Rectal smooth muscle tissue (tissue), 1 donor: Measurements from ENCODE around the gene CLPSL2.
"Not testable (repeated sequence)": the region's sequence is repeated elsewhere in the genome, so short reads cannot be mapped to it uniquely, and the experiment has no call there.

Source experiments
- H3K27ac ChIP-seq: one replicate; pipeline ENCODE4 v1.7.0; 2013; ENCODE audit warnings: low read depth, low read length, inconsistent platforms
- H3K27me3 ChIP-seq: one replicate; pipeline ENCODE4 v1.7.0; 2013; ENCODE audit warnings: low read length; ENCODE audit not compliant: control insufficient read depth, insufficient read depth
- H3K36me3 ChIP-seq: one replicate; pipeline ENCODE4 v1.7.0; 2013; ENCODE audit warnings: low read length; ENCODE audit not compliant: control insufficient read depth, insufficient read depth
- H3K4me1 ChIP-seq: one replicate; pipeline ENCODE4 v1.7.0; 2013; ENCODE audit warnings: low read length; ENCODE audit not compliant: control insufficient read depth, insufficient read depth
- H3K4me3 ChIP-seq: one replicate; pipeline ENCODE4 v1.7.0; 2013; ENCODE audit warnings: low read length
- H3K9ac ChIP-seq: one replicate; pipeline ENCODE4 v1.7.0; 2013; ENCODE audit warnings: low read length

The CLPSL2 gene

DNA sequence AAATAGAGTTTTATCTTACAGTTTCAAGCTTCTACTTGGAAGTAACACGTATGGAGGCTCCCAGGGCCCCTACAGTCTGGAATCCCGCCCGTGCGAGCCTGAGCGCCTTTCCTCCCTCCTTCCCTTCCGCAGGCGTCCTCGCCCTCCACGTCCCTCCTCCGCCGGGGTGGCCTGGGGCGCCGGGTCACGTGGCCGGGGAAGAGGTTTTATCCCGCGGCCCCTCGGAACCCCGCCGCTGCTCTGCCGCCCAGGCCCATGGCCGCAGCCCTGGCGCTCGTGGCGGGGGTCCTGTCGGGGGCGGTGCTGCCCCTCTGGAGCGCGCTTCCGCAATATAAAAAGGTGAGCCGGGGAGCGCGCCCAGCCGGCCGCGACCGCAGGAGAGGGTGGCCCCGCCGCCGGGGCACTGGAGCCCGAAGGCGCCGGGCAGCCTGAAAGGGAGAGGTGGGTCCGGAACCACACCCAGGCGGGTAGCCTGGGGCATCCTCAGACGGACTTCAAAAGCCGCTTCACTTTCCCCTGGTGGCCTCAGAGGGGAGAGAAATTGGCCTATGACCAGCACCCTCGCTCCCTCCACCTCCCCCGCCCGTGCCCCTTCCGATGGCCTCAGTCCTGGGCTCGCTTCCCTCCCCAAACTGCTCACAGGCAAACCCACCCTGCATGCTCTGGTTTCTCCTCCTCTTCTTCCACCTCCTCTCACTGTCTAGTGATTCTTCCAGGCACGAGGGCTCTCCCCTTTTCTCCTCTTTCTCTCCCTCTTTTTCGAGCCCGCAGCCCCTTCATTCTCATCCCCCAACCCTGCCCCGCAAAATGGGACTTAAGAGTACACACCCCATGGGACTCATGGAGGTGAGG, at the start of gene CLPSL2:
TSS of gene CLPSL2 (plus strand) at position 235 of the 852 bp plus-strand sequence. CDS start at position 256, 21 bp downstream.
- Histone ChIP-seq H3K27me3 (no peaks in the 10 kb centered on the region), H3K4me3 (peak within 1 kb of the TSS; percentile 46), H3K36me3 (no peaks in the 10 kb centered on the region), H3K27ac (no peak within 1 kb of the TSS), H3K4me1 (no peaks in the 10 kb centered on the region), H3K9ac (no peak within 1 kb of the TSS)

DNA sequence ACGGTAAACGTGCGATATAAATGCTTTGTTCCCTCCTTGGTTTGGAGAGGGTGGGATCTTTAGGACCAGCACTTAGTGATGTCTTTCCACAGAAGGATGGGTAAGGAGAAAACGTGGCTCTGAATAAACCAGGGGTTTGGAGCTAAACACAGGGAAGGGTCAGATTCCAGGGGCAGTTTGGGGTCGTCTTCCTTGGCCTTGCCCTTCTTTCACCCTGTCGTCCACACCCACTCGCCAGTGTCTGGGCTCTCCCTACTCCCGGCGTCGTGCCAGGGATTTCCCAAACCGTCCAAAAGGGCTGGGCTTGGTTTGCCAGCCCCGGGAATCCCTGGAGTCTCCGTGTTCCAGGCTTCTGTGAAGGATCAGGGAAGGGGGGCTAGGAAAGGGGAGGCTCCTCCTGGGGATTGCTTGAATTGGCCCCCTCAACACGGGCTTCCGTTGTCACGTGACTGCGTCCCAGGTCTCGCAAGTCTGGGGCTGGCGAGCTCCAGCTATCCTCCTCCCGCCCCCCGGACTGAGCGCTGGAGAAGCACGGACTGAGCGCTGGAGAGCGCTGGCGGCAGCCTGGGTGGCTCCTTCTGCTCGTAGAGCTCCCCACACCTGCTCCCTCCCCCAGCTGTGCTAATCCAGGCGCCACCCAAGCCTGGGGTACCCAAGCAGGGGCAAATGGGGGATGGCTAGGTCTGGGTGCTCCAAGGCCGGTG, 49.0 kb upstream of the CLPSL2 start:
- peak overlapping the region; percentile 80 for H3K4me3 ChIP-seq
- peak overlapping the region; percentile 99 for H3K27ac ChIP-seq
- H3K36me3 ChIP-seq, result no peaks in the 10 kb centered on the region
- H3K4me1 ChIP-seq, result peaks cover 45% of the 10 kb centered on the region
- peak overlapping the region; percentile 96 for H3K9ac ChIP-seq
- no peaks in the 10 kb centered on the region for H3K27me3 ChIP-seq

GRCh38 chr6:35727935-35728682, 48.3 kb upstream of the CLPSL2 start:
- Histone ChIP-seq H3K36me3 (no peaks in the 10 kb centered on the region), H3K9ac (peak overlapping the region; percentile 96), H3K4me3 (peak overlapping the region; percentile 80), H3K27ac (peak overlapping the region; percentile 100), H3K27me3 (no peaks in the 10 kb centered on the region), H3K4me1 (peaks cover 50% of the 10 kb centered on the region)

- Histone ChIP-seq H3K27ac (peak overlapping the region; percentile 100), H3K4me3 (peak overlapping the region; percentile 80), H3K4me1 (peaks cover 50% of the 10 kb centered on the region), H3K27me3 (no peaks in the 10 kb centered on the region), H3K9ac (peak overlapping the region; percentile 80), H3K36me3 (no peaks in the 10 kb centered on the region)
Observed at GRCh38 chr6:35728683-35729678, 47.4 kb upstream of the CLPSL2 start.

GRCh38 chr6:35729722-35730121, 46.7 kb upstream of the CLPSL2 start:
- H3K4me3 ChIP-seq, result no peak overlapping the region
- no peaks in the 10 kb centered on the region for H3K27me3 ChIP-seq
- H3K9ac ChIP-seq, result no peak overlapping the region
- H3K36me3 ChIP-seq, result no peaks in the 10 kb centered on the region
- H3K4me1 ChIP-seq, result peaks cover 50% of the 10 kb centered on the region
- peak overlapping the region; percentile 100 for H3K27ac ChIP-seq

GRCh38 chr6:35730745-35731413, 45.5 kb upstream of the CLPSL2 start:
- Histone ChIP-seq H3K4me1 (peaks cover 41% of the 10 kb centered on the region), H3K4me3 (peak overlapping the region; percentile 58), H3K9ac (peak overlapping the region; percentile 33)

DNA sequence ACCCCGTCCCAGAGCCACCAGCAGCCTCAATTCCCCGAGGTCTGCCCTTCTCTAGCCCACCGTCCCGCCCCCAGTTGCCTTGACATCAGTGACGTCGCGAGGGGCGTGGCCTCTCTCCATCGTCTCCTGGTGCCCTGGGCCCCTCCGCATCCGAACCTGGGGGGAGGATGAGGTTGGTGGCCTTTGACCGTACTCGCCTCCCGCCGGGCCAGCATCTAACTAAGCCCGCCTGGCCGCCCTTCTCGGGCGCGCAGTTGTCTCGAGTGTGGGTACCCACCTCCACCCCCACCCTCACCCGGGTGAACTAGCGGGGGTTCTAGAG, 45.0 kb upstream of the CLPSL2 start:
- Histone ChIP-seq H3K27ac (peak overlapping the region; percentile 100), H3K36me3 (no peaks in the 10 kb centered on the region), H3K4me1 (peaks cover 36% of the 10 kb centered on the region), H3K4me3 (peak overlapping the region; percentile 70), H3K27me3 (no peaks in the 10 kb centered on the region), H3K9ac (peak overlapping the region; percentile 78)

More at GRCh38 chr6:35730745-35731413, 45.5 kb upstream of the CLPSL2 start:
- Histone ChIP-seq H3K27me3 (no peaks in the 10 kb centered on the region), H3K27ac (peak overlapping the region; percentile 100), H3K36me3 (no peaks in the 10 kb centered on the region)

DNA sequence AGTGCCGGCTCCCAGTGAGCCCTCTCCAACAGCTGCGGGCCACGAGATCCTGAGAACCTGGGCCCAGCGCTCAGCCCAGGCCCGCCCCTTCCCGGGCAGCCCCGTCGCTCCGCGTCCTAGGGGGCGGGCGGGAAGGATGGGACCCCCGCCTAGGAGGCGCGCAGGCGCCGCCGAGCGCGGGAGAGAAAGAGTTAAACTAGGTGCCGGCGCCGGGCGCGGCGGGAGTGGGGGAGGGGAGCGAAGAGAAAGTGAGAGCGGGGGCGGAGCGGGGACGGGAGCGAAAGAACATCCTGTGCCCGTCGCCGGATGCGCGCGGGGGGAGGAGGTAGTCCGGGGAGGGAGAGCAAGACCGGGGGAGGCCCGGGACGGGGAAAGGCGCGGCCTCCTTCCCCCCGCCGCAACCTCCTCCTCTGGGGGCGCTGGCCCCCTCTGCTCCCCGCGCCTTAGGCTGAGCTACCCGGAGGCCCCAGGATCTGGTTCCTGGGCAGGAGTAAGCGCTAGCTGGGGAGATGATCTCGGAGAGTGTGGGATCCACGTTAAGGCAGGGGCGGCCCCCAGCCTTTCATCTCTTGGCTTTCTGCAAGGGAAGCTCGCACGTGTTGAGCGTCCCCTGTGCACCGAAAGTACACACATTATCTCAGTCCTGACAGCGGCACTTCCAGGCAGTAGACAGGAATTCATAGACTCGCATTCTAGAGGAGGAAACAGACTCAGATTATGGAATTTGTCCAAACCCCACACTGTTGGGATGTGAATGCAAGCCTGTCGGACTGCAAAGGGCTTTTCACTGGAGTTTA, 44.5 kb upstream of the CLPSL2 start:
- Histone ChIP-seq H3K9ac (peak overlapping the region; percentile 78), H3K27ac (peak overlapping the region; percentile 100), H3K27me3 (no peaks in the 10 kb centered on the region), H3K4me3 (peak overlapping the region; percentile 70), H3K4me1 (peaks cover 30% of the 10 kb centered on the region), H3K36me3 (no peaks in the 10 kb centered on the region)

- H3K36me3 ChIP-seq, result no peaks in the 10 kb centered on the region
- H3K4me1 ChIP-seq, result peaks cover 19% of the 10 kb centered on the region
- H3K27ac ChIP-seq, result no peak overlapping the region
- no peak overlapping the region for H3K9ac ChIP-seq
- no peak overlapping the region for H3K4me3 ChIP-seq
- H3K27me3 ChIP-seq, result no peaks in the 10 kb centered on the region
Observed at GRCh38 chr6:35733633-35734032, 42.8 kb upstream of the CLPSL2 start.

DNA sequence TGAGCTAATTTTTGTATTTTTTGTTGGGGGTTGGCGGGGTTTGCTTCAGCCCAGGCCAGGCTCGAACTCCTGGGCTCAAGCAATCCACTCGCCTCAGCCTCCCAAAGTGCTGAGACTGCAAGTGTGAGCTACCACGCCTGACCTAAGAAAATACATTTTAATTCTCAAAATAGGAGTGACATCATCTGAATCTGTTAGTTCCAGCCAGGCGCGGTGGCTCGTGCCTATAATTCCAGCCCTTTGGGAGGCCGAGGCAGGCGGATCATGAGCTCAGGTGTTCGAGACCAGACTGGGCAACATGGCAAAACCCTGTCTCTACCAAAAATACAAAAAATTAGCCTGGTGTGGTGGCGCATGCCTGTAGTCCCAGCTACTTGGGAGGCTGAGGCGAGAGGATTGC, 42.1 kb upstream of the CLPSL2 start:
- not testable (repeated sequence) for H3K9ac ChIP-seq, H3K36me3 ChIP-seq, H3K27me3 ChIP-seq, H3K27ac ChIP-seq, H3K4me3 ChIP-seq
- H3K4me1 ChIP-seq, result peaks cover 12% of the 10 kb centered on the region
